ENCODE data around the gene MYMX.
"Not testable (repeated sequence)": the region's sequence is repeated elsewhere in the genome, so short reads cannot be mapped to it uniquely, and the experiment has no call there.

MYMX gene

GRCh38 chr6:44216677-44217331 is at the start of gene MYMX:
Gene MYMX (plus strand): TSS chr6:44216926. CDS start chr6:44217472, 546 bp downstream.
- DNase-seq = no peak

GRCh38 chr6:44167567-44167966 is 49.2 kb upstream of the MYMX start:
- DNase-seq = no peak

- no peak for DNase-seq
Observed at GRCh38 chr6:44169154-44169553, 47.6 kb upstream of the MYMX start.

DNA sequence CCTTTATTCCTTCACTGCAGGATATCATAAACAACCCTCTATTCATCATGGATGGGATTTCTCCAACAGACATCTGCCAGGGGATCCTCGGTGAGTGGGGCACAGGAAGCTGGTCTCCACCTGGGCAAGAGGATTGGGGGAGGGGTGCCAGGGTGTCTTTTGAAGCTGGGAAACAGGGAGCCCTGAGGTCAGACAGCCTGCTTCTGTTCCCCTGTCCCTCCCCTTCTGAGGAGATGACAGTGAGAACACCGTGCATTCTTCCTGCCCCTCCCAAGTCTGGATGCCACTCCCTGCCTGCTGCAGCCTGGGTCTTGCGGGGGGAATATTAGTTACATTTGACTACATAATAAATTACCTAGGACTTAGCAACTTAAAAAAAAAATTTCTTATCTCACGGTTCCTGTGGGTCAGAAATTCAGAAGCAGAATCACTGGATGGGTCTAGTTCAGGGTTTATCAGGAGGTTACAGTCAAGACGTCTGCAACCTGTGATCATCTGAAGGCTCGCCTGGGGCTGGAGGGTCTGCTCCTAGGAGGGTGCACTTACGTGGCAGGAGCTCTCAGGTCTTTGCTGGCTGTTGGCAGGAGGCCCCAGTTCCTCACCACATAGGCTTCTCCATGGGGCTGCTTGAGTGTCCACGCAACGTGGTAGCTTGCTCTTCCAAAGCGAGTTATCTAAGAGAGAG is 46.7 kb upstream of the MYMX start:
- DNase-seq = no peak

DNA sequence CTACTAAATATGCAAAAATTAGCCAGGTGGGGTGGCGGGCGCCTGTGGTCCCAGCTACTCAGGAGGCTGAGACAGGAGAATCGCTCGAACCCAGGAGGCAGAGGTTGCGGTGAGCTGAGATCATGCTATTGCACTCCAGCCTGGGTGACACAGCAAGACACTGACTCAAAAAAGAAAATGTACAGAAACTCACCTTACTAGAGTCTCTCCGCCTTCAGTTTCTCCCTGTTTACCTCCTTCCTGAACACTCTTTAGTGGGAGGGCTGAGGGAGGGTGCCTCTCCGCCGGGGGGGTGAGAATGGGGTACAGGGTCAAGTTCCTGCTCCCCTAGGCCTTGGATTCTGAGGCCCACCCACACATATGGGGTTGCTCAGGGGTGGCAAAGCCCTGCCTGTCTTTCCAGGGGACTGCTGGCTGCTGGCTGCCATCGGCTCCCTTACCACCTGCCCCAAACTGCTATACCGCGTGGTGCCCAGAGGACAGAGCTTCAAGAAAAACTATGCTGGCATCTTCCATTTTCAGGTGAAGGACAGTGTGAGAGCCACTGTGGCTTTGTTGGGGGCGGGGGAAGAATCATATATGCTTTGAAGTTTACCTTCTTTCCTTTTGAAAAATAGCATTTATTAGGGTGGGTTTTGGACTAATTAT is 44.7 kb upstream of the MYMX start:
- DNase-seq = no peak

DNA sequence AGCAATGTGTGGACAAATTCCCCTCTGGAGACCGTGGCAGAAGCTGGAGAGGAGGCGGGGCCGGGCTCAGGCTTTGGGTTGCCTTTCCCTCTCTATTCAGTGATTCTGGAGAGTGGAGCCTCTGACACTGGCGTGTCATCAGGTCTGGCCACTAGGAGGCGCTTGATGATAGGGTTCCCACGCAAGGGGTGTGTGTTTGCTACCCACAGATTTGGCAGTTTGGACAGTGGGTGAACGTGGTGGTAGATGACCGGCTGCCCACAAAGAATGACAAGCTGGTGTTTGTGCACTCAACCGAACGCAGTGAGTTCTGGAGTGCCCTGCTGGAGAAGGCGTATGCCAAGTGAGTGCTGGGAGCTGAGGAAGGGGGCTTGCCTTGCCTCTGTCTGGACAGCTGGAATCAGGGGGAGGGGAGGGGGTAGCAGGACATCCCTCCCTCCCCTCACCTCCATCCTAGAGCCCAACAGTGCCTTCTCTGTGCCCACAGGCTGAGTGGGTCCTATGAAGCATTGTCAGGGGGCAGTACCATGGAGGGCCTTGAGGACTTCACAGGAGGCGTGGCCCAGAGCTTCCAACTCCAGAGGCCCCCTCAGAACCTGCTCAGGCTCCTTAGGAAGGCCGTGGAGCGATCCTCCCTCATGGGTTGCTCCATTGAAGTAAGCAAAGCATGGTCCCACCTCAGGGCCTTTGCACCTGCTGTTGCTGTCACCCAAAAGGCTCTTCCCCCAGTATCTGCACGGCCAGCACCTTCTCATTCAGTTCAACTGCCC is 43.8 kb upstream of the MYMX start:
- no peak for DNase-seq

DNA sequence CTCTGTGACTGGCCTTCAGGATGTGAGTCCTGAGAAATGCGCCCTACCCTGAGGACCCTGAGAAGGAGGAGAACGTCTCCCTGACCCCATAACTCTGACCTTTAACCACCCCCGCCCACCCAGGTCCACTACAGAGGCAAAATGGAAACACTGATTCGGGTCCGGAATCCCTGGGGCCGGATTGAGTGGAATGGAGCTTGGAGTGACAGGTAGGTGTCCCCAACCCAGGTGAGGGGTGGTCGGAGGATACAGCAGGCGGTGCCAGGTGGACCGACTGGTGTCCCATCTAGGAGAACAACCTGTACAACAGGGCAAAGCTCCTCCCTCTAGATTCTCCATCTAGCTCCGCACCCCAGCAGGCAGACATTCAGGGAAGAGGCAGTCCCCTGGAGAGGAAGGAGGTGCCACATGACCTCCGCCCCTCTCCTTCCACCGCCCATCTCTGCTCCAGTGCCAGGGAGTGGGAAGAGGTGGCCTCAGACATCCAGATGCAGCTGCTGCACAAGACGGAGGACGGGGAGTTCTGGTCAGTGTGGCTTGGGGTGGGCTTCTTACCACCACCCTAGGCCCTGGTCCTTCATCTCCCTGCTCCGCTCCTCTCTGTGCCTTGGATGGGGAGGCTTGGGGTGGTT is 40.5 kb upstream of the MYMX start:
- no peak for DNase-seq

GRCh38 chr6:44176762-44177509 is 39.8 kb upstream of the MYMX start:
- DNase-seq = no peak

DNA sequence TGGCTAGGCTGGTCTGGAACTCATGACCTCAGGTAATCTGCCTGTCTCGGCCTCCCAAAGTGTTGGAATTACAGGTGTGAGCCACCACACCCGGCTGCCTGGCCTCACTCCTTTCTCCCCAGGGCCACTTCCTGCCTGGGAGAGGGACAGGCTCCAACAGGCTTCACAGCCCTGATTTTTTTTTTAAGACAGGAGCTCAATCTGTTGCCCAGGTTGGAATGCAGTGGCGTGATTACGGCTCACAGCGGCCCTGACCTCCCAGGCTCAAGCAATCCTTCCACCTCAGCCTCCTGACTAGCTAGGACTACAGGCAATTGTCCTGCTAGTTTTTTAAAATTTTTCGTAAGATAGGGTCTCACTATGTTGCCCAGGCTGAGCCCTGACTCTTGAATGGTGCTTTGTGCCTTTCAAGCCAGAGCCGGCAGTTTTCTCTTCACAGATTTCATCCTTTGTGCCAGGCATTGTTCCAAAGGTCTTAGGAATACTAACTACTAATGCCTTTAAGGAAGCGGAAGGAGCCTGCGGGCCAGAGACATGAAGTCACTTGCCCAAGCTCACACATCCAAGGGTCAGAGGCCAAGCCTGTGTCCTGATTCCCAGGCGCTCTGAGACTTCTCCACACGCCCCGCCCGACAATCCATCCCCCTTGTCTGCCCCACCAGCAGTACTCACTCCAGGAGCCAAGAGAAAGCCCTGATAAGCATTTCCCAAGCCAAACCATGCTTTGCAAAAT is 38.9 kb upstream of the MYMX start:
- DNase-seq = no peak

- DNase-seq = no peak
Observed at GRCh38 chr6:44178424-44179071, 38.2 kb upstream of the MYMX start.

GRCh38 chr6:44179072-44179536 is 37.6 kb upstream of the MYMX start:
- DNase-seq = no peak

GRCh38 chr6:44179648-44180047 is 37.1 kb upstream of the MYMX start:
- DNase-seq = no peak

DNA sequence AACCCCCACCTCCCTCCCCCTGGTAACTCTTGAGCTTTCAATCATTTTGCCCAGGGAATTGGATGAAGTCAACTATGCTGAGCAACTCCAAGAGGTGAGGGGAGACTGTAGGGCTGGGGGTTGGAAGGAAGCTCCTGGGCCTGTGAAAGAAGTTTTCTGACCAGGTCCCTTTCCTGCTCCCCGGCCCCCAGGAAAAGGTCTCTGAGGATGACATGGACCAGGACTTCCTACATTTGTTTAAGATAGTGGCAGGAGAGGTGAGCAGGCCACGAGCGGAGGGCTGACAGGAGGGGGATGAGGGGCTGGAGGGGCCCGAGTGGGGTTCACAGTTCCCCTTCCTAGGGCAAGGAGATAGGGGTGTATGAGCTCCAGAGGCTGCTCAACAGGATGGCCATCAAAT is 36.3 kb upstream of the MYMX start:
- no peak for DNase-seq

GRCh38 chr6:44180886-44181285 is 35.8 kb upstream of the MYMX start:
- DNase-seq = no peak

DNA sequence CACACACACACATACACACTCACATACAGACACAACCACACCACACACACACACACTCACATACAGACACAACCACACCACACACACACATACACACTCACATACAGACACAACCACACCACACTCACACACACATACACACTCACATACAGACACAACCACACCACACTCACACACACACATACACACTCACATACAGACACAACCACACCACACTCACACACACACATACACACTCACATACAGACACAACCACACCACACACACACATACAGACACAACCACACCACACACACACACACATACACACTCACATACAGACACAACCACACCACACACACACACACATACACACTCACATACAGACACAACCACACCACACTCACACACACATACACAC is 34.9 kb upstream of the MYMX start:
- not testable (repeated sequence) for DNase-seq

- DNase-seq = no peak
Observed at GRCh38 chr6:44182911-44183390, 33.8 kb upstream of the MYMX start.

DNA sequence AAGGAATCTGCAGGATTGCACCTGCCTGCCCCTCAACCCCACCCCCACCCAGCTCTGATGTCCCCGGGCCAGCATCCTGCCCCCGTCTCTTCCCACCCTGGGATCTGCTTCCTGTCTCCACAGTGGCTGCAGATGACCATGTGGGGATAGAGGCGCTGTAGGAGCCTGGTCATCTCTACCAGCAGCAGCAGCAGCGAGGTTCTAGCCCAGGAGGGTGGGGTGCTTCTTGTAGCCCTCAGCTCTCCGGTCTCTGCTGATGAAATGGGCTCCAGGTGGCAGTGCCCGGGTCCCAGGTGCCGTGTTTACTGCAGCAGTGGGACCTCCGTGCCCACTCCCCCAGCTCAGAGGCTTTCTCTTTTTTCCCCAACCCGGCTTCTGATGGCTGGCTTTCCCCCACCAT is 32.9 kb upstream of the MYMX start:
- DNase-seq = no peak

DNA sequence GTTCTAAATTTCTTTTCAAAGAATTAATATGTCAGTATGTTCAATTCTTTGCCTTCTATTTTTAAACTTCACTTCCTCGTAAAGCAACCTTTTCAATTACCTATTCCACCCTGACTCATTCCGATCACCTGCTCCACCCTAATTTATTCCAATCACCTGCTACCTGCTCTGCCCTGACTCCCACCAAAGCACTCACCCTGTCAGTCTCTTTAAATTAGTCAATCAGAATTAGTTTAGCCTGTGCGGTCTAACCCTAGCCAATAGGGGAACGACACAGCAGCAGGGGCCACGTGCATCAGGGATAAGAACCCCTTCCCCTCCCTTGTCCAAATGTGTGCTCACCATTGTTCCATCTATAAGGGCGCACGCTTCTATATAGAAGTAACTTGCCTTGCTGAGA is 31.4 kb upstream of the MYMX start:
- not testable (repeated sequence) for DNase-seq

DNA sequence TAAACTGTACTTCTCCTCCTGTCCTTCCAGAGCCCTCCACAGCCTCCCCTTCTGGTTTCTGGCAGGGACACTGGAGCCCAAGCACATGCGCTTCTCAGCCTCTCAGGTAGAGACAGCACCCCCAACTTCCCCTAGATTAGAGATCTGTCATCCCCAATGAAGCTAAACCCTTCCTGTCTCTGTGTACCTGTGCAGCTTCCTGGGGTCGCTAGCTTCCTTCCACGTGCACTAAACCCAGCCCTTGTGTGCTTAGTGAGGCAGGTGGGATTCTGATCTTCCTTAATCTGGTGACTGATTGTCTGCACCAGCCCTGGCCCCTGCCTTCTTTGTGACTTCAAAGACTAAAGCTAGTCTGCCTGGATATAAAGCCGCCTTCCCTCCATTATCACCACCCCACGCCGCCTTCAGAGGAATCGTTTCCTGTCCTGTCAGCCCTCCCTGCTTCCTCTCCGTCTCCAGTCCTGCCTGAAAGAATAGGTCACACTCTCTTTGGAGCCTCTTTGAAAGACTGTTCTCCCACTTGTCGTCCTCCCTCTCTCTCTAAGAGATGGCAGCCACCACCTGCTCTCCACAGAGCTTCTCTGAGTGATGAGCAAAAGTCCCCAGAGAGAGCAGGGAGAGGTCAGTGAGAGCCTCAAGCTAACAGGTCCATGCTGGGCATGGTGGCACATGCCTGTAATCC is 30.6 kb upstream of the MYMX start:
- DNase-seq = no peak

GRCh38 chr6:44186635-44187025 is 30.1 kb upstream of the MYMX start:
- DNase-seq = no peak

All from cortex of kidney (tissue), 1 donor.